Left cardiac atrium (tissue), 4 donors: ENCODE measurements around the gene PCDHGC4. TPM values are rescaled to one million over a fixed set of nuclear protein-coding genes. Genes with fewer than 3 reads are reported as not detected.

ENCODE experiments used
- ATAC-seq, 2 donors: fragments of 200-7000 bp; cut with Tn5 transposase; one replicate each; pipeline ENCODE4 v1.9.1; 2020; ENCODE audit warnings: mild to moderate bottlenecking in 2 of 2, moderate library complexity in 2 of 2
- DNase-seq: peaks from one replicate; pipeline ENCODE4 v3.0.0-alpha.2; 2020
- intact Hi-C, 2 donors: fragments of 100-400 bp; cut with DNase I; formaldehyde crosslinking; loops; one replicate each; pipeline versions ENCODE4 v1.14.1 to v1.15.1; 2022 to 2023
- total RNA-seq, 2 donors: library from RNA; stranded (reverse); fragmentation: NEBNext Ultra II Directional; extraction: Animal tissue kit (Norgen Biotek cat#: 25700); gene quantifications; one replicate each; pipeline ENCODE4 v1.2.1, GENCODE V29; 2021
- donor health status: DM: no; HTN: yes; CAD: no.
- donor health status: DM: no; HTN: yes; CAD: no; lungs with severe emphysema.
- donor health status: DM: yes; HTN: yes; CAD: no.
- donor health status: Dilated cardiomyopathy.

PCDHGC4 gene
- total RNA-seq, 2 donors from 2014 or later, result 1.4 to 1.7 TPM

DNA sequence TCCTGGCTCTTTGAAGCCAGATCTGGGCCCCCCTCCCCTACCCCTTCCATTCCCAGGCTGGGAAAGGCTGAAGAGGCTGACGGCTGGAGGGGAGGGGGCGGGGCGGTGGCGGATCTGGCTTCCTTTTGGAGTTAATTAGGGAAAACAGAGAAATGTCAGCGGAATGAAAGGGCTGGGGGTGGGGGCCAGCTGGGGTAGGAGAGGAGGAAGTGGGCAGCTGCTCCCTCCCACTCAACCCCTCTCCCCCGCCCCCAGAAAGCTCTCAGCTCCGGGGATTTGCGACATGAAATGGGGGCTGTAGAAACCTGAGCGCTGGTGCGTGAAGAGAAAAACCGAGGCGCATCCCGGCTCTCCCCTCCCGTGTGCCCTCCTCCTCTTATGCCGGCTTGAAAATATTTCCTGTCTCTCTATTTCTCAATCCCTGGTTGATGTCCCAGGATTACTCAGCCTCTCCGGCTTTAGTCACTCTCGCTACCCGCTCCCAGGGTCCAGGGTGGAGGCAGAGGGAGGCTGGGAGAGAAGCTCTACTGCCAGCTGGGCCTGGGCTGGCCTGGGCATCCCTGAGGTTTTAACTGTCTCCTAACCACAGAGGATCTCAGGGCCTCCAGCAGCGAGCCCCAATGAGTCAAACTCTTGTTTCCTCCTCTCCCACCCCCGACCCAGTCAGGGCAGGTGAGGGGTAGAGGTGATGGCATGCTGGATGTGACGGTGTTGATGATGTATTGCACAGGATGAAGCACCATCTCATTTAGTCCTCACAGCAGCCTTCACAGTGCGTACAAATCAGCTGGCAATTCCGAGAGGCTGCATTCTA is 24.2 kb downstream of the PCDHGC4 start:
- ATAC-seq, result peak; percentile 44 to 68
- intact Hi-C loops, result no loop called here
- DNase-seq, result peak; percentile 76

DNA sequence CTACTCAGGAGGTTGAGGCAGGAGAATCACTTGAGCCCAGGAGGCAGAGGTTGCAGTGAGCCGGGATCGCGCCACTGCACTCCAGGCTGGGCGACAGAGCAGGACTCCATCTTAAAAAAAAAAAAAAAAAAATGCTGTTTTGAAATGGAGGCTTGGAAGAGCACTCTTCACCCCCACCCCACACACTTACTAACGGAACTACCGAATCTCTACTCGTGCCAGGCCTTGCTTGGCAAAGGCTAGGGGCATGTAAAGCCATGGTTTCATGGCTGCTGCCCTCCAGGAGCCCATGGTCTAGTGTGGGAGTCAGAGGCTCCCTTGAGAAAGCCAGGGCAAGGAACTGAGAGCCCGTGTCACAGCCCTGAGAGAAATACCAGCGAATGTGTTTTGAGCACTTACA is 25.3 kb downstream of the PCDHGC4 start:
- no peak for ATAC-seq
- DNase-seq, result no peak
- intact Hi-C loops, result no loop called here

DNA sequence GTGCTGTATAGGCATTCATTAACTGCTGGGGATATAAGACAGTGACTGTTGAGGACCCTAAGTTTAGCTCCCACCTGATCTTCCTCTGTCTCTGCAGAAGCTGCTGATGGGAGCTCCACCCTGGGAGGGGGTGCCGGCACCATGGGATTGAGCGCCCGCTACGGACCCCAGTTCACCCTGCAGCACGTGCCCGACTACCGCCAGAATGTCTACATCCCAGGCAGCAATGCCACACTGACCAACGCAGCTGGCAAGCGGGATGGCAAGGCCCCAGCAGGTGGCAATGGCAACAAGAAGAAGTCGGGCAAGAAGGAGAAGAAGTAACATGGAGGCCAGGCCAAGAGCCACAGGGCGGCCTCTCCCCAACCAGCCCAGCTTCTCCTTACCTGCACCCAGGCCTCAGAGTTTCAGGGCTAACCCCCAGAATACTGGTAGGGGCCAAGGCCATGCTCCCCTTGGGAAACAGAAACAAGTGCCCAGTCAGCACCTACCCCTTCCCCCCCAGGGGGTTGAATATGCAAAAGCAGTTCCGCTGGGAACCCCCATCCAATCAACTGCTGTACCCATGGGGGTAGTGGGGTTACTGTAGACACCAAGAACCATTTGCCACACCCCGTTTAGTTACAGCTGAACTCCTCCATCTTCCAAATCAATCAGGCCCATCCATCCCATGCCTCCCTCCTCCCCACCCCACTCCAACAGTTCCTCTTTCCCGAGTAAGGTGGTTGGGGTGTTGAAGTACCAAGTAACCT is 26.2 kb downstream of the PCDHGC4 start:
- no peak for ATAC-seq
- no peak for DNase-seq
- intact Hi-C loops, result no loop called here

DNA sequence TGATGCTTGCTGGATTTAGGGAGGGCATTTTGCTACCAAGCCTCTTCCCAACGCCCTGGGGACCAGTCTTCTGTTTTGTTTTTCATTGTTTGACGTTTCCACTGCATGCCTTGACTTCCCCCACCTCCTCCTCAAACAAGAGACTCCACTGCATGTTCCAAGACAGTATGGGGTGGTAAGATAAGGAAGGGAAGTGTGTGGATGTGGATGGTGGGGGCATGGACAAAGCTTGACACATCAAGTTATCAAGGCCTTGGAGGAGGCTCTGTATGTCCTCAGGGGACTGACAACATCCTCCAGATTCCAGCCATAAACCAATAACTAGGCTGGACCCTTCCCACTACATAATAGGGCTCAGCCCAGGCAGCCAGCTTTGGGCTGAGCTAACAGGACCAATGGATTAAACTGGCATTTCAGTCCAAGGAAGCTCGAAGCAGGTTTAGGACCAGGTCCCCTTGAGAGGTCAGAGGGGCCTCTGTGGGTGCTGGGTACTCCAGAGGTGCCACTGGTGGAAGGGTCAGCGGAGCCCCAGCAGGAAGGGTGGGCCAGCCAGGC is 27.0 kb downstream of the PCDHGC4 start:
- ATAC-seq (no peak), DNase-seq (no peak)
- intact Hi-C loops, result loop anchor here in 1 of 2 donors (2.0 kb wide), 1 partner anchor 81 kb away; the partner anchor contains the start of gene PCDHGA12

DNA sequence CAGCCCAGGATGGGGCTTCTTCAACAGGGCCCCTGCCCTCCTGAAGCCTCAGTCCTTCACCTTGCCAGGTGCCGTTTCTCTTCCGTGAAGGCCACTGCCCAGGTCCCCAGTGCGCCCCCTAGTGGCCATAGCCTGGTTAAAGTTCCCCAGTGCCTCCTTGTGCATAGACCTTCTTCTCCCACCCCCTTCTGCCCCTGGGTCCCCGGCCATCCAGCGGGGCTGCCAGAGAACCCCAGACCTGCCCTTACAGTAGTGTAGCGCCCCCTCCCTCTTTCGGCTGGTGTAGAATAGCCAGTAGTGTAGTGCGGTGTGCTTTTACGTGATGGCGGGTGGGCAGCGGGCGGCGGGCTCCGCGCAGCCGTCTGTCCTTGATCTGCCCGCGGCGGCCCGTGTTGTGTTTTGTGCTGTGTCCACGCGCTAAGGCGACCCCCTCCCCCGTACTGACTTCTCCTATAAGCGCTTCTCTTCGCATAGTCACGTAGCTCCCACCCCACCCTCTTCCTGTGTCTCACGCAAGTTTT is 27.6 kb downstream of the PCDHGC4 start:
- intact Hi-C loops, result loop anchor here in 1 of 2 donors (2.0 kb wide), 1 partner anchor 82 kb away; the partner anchor contains the start of gene PCDHGA12

DNA sequence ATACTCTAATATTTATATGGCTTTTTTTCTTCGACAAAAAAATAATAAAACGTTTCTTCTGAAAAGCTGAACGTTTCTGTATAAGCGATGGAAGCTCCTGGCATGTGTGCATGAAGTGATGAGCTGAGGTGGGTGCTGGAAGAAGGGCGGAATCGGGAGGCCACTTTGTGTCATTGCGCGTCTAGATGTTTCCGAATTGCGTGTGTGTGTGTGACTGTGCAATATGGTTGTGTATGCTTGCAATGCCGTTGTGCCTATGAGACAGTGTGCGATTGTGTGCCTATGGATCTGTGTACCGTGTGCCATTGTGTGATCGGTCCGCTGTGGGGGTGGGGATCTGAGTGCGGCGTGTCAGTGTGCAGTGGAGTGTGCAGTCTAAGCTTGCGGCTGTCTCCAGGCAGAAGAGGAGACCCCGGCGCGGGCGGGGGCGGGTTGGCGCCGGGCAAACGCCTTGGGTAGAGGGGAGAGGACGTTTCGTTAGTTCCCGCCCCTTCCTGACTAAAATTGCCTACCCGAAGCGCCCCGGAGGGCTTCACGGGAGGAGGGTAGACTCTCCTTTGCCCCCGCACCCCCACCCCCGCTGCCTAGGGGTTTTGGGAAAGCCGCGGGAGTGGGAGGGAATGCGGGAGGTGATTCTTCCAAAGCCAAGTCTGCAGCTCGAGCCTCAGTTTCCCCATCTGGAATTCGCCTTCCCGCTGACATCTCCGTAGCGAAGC is 28.2 kb downstream of the PCDHGC4 start:
- intact Hi-C loops, result loop anchor here in 1 of 2 donors (2.0 kb wide), 1 partner anchor 82 kb away; the partner anchor contains the start of gene PCDHGA12
- DNase-seq (peak; percentile 50), ATAC-seq (peak; percentile 19 to 20)

More for the DNA sequence above, 27.6 kb downstream of the PCDHGC4 start:
- ATAC-seq (peak; percentile 12 to 16), DNase-seq (peak; percentile 85)

DNA sequence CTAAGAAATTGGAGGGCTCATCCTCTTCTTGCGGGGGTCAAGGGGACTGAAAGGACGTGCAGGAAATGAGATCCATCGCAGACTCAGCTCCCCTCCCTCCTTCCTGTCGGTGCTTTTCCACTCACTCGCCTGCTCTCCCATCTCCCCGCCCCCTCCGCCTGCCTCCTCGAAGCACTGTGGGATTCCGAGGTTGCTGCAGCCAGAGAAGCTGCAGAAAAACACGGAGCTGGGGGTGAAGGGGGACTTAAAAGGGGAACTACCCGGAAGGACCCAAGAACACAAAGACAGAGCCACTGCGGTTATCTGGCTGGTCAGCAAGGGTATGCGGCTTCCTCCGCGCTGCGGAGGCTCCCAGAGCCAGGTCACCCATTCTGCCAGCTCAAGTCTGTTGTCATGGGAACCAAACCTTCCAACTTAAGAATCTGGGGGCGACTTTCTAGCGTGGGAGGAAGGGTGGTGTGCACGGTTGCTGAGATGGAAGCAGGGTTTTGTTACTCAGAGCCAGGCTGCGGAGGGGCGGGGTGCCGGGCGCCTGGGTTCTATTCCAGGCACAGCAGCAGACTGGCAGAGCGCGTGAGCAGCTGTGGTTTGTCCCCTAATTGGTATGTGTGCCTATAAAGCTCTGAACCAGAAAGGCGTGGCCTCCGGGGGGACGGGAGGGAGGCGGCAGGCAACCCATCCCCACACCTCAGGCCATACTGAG is 28.9 kb downstream of the PCDHGC4 start:
- peak; percentile 82 for DNase-seq
- intact Hi-C loops, result loop anchor here in 1 of 2 donors (2.0 kb wide), 1 partner anchor 83 kb away; the partner anchor contains the start of gene PCDHGA12
- peak; percentile 69 to 71 for ATAC-seq

DNA sequence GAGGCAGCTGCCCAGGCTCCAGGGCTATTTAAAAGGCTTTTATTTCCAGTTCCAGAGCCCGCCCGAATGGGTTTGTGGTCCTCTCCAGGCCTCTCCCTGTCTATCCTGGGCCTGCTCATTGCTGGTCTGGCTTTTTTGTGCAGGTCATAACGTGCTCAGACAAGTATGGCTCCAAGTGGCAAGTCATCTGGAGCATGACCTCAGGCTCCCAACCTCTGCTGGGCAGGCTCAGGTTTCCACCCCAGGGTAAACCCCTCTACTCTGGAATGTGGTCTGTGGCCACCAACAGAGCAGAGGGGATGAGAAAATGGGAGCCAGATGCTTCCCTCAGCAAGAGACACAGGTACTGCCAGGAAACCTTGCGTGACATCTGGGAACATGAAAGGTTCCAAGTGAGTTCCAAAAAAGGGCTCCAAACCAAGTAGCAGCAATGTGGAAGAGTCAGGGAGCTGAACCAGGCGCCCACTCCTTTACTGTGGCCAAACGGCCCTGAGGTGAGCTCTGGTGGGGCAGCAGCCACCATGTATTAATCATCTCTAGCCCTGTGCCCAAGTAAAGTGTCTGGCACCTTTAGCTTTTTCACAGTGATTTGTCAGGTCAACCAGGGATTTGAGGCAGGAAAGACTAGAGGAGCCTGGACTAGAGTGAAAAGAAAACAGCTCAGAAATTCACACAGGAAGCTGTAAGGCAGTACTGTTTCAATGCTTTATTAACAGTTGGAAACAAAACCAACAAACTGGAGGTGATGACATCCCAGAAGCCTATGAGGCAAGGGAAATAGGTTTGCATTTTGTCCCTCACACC is 29.7 kb downstream of the PCDHGC4 start:
- DNase-seq, result no peak
- intact Hi-C loops, result no loop called here

DNA sequence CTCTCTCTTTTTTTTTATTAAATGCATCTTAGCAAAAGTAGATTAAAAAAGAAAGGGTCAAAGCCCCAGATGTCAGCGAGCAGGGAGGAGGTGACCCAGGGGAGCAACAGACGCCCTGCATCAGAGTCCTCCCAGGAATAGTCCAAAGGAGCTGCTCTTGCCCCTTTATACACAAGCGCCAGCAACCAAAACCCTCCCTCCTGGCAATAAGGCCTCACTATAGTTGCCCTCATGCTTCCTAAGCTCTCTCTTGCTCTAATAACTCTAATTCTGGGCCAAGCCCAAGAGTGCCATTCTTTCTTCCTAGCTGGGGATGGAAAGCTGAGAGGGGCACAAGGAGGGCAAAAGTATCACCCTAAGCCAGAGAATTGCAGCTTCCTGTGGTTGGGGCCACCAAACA is 30.3 kb downstream of the PCDHGC4 start:
- intact Hi-C loops, result no loop called here
- DNase-seq (no peak), ATAC-seq (no peak)

More for the DNA sequence above, 29.7 kb downstream of the PCDHGC4 start:
- peak in 1 of 2 donors; percentile 6 for ATAC-seq

DNA sequence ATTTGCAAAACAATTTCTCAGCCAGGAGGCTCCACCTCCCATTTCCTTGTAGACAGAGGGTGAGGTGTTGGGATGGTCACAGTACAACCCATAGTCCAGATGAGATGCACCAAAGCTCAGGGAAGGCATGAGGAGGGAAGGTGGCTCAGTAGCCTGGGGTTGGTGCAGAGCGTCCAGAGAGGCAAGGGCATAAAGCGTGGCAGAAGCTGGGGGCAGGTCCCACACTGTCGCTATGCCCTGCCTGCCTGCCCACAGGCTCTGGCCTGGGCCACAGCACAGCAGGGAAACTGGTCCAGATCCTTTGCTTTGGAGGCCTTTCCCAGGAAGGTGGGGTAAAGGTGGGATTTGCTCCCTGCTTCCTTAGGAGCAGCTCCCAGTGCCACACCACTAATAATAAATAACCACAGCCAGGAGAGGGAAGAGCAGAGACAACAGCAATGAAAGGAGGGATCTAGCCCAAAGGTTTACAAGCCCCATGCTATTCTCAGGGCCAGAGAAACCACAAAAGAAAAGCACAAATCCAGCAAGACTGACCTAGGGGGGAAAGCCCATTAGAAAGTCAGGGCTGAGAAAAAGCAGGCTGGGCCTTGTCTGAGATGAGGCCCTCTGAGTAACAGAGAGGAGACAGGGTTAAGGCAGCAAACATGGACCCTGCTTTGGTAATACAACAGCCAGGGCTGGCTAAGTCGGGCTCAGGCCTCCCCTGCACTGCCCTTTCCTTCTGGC is 31.3 kb downstream of the PCDHGC4 start:
- no peak for DNase-seq
- intact Hi-C loops, result no loop called here
- no peak for ATAC-seq

DNA sequence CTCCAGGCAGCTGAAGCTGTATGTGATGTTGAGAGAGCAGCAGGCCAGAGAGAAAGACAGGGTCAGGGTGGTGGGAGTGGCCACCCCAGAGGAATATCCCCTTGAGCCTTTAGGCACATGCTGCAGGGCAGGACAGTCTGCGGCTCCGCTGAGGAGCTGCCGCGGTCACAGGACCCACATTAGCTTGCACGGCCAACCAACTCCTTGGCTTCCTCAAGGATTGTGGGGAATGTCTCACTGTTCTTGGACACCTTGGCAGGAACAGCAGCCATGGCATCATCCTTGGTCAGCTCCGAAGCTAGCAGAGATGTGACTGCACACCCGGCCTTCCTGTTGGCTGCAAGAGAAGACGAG is 31.8 kb downstream of the PCDHGC4 start:
- DNase-seq, result peak; percentile 52
- peak in 1 of 2 donors; percentile 6 for ATAC-seq
- intact Hi-C loops, result no loop called here

DNA sequence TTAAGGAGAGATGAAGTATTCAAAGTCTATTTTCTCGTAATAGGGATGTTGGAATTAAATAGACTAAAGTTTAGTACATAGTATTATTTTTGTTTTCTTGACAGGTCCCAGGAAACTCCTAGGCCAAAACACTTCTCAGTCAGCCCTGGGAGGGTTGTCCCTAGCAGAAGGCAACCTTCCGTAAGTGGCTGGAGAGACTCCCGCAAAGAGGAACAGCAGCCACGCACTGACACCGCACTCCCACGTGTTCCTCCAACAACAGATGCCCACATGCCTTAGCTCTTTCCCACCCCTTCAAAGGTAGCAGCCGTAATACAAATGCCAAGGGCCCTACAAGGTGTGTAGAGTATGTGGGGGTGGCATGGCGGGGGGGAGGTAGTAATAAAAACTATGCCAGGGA is 32.5 kb downstream of the PCDHGC4 start:
- DNase-seq (no peak), ATAC-seq (no peak)
- intact Hi-C loops, result no loop called here

DNA sequence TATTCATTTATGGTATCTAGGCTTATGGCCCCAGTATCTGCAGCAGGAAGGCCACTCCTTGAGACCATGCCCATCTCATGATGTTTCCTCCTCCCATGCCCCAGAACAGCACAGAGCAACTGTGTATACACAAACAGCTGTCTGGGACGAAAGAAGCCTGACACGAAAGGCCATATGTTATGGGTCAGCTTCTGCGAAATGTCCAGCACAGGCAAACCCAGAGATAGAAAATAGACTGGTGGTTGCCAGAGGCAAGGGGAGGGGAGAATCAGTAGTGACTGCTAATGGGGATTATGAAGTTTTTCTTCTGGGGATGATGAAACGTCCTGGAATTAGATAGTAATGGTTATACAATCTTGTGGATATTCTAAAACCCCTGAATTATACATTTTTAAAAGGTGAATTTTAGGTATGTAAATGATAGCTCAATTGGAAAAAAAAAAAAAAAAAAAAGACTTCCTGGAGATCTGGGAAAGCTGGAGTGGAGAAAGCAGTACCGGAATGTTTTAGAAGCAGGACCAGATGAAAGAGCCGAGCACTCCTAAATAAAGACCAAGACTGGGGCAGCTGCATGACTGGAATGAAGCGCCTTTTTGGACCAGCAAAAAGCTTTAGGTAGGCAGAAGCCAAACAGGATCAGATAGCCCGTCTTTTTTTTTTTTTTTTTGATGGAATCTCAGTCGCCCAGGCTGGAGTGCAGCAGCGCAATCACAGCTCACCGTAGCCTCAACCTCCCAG is 33.2 kb downstream of the PCDHGC4 start:
- ATAC-seq, result no peak
- DNase-seq, result no peak
- intact Hi-C loops, result no loop called here

DNA sequence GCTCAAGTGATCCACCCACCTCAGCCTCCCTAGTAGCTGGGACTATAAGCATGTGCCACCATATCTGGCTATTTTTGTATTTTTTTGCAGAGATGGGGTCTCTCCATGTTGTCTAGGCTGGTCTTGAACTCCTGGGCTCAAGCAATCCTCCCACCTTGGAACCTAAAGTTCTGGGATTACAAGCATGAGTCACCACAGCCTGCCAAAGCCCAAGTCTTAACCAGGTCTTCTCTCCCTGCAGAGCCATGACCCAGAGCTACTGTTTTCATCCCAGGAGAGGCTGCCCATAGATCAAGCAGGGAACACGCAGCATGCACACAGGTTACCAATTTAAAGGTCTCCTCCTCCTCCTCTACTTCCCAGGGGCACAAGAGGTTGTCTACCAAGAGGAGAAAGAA is 33.8 kb downstream of the PCDHGC4 start:
- intact Hi-C loops, result no loop called here
- ATAC-seq (no peak), DNase-seq (no peak)

DNA sequence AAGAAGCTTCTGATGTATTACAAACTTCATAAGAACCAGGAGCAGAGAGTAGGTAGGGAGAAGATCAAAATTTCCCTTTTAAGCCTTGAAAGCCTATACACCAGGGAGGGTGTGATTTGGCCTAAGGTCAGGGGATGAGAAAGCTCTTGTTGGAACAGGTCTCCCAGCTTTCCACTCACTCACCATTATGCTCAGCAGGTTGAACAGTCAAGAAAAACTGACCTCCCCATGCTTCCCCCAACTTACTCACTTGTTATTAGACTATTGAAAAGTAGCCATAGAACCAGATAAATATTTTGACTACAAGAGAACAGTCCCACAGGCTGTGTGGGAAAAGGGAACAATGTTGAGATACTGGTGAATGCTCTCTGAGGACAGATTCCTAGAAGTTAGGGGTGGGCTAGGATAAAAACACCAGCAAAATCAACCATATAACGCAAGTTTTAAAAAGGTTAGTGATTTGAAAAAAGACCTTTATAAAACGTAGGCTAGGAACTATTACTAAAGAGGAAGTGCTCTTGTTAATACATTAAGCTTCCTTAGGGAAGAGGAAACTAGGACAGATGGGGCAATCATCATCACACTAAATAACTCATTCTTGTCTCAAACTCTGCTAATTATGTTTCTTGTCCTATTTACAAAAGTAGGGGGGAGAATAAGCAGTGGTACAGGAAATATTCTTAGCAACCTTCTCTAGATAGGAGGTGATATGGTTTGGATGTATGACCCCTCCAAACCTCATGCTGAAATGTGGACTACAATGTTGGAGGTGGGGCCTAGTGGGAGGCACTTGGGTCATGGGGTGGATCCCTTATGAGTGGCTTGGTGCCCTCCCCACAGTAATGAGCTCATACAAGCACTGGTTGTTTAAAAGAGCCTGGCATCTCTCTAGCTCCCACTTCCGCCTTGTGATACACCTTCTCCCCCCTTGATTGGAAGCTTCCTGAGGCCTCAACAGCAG is 35.1 kb downstream of the PCDHGC4 start:
- ATAC-seq, result no peak
- no peak for DNase-seq
- intact Hi-C loops, result loop anchor here (5.0 to 10.0 kb wide), 3 partner anchors 42 to 95 kb away; partner anchors contain the start of genes PCDHGA11 (in 1 of the 2) and PCDHGC3 (in 1 of the 2)
